Measurements from ENCODE around the gene NLRP1.
A peak's percentile ranks its signal among the peaks of the same experiment; 100 is the strongest.

The NLRP1 gene

DNA sequence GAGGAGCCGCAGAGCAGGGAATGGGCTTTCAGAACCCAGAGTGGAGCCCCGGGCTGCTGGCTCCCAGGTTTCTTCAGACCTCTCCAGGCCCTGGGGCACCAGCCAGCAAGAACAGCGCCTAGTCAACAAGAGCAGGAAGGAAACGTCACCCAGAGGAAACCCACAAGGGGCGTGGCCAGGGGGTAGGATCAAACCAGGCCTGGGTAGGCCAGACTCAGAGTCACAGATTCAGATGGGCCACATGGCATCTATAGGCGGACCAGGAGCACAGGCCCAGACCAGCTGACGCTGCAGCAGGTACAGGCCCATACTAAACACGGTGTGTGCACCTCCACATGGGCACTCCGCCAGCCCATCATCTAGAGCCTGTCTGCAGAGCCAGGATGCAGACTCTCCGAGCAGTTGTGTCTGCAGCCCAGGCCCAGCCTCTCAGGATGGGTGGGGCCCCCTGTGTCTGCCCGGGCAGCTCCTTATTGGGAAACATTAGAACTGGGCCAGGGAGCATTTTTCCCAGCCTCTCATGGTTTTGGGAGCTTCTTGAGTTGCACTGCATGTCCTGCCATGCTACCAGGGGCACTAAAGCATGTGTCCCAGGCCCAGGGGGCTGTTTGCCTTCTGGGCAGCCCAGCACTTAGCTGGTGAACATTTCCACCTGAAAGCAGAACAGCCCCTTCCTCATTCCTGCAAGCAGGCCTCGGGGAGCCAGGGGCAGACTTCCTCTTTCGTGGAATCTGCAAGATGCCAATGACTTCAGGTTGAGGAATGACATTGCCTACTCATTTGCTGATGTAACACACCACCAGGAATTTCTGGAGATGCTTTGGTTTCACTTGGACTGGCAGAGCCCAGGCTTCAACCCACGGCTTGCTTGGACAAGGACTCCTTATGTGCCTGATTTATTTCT is at the start of gene NLRP1:
NLRP1 (minus strand) TSS at position 127 of the 904 bp plus-strand sequence. CDS start 552 bp downstream, outside the sequence.
- DNase-seq: peak; percentile 96

DNA sequence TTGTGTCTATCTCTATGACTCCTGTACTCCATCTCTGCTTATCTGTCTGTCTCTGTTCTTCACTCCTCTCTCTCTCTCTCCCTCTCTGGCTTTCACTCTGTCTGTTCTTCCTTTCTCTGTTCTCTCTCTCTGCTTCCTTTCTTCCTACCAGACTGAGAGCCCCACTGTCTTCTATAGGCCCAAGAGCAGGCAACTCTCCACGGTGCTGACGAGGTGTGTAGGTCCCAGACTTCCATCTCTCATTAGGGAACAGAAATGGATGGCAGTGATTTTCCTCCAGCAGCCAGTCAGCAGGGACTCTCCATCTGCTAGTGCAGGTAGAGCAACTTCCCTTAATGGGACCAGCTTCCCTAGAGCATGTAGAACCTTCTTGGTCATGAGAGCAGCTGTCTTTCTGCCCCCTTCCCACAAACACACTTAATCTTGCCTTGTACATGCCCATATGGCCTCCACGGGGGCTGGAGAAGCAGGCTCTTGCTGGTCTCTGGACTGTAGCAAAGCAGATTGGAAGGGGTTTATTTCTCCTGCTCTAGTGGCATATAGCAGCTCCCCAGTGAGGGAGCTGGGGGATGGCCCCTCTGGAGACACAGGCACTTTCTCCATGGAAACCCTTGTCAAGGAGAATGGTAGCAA is 47.8 kb upstream of the NLRP1 start:
- no peak for DNase-seq

DNA sequence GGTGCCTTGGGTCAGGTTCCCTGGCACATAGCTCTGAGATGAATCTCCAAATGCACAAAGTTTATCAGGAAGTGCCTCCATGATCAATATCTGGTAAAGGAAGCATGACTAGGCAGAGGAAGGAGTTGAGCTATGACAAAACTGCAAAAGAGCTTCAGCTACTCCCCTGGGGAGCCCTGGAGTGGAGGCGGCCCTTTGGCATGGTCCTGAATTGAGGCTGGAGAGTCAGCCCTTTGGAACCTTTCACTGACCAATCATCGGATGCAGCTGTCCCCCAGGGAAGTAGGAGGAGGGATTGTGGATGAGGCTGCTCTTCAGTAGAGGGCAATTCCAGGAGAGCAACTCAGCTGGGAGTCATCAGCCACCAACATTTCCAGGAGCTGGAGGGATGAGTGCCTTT is 46.1 kb upstream of the NLRP1 start:
- DNase-seq: no peak

DNA sequence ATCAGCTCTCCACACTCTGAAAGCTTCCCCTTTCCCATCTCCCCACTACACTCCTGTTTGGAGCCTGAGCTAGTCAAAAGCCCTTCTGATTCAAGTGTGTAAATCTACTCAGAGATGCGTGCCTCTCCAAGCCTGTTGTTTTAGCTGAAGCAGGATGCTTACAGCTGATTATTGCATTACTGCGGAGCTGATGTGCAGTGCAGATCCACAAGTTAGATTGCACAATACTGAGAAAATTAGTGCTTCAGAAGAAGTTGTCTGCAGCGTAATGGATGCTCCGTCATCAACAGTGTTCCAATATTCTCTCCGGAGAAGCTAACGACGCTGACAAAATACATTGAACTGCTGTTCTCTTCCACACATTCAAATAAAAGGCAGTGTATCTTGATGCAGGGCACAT is 44.8 kb upstream of the NLRP1 start:
- no peak for DNase-seq

DNA sequence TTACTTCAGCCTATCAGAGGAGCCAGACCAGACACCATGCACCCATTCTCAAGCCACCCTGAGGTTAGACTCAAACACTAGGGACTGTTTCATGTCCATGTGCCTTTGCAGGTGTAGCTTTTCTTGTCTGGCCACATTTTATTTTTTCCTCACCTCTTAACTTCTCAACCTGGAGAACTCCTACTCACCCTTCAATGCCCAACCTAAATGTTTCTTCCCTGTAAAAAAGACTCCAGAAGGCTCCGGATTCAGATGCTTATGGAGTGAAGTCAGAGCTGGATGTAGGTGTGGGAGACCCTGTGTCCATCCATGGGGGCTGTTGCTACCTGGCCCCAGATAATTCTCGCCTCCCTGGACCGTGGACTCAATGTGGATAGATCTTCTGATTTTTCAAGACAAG is 44.0 kb upstream of the NLRP1 start:
- DNase-seq: no peak

DNA sequence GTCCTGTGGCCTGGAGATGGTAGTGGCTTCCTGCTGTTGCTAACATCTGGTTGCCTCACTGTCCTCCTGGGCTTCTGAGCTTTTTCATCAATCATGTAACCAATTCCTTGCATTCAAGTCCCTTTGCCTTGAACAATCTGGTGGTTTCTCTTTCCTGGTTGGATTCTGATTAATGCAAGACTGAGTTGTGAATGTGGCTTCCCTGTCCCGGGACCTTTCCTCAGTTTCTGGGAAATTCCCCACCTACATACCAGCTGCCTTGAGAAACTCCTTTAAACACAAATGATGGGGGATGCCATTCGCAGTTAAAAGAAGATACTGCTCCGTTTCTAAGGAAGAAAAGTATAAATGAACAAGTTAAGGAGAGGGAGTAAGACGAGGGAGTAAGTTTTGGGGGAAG is 39.9 kb upstream of the NLRP1 start:
- DNase-seq: no peak

DNA sequence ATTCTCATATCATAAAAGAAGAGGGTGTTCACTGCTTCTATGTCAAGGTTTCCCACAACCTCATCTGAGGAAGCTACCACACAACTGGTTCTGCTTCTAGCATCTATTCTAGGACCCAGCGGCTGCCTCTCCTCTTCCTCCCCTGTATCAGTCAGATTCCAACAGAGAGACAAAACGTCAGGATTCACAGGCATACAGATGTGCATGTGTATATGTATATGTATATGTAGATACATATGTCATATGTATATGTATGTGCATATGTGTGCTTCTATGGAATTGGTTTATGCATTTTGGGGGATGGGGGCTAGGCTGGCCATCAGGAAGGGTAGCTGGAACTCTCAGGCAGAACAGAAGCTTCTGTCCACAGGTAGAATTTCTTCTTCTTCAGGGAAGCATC is 37.4 kb upstream of the NLRP1 start:
- no peak for DNase-seq

DNA sequence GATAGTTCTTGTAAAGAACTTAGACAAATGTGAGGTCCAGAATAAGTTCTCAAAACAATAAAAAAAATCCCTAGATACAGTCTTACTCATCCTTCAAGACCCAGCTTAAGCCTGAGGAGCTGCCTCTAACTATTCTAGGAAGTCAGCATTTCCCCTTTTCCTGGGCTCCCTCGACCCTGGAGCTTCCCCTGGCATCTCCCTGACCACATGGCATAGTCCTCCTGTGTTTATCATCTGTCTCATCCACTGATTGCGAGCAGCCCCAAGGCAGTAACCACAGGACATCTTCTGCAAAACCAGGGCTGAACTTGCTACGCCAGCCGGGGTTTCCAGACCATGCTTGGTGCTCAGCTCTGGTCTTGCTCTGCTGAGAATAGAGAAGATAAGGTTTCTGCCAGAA is 36.7 kb upstream of the NLRP1 start:
- no peak for DNase-seq

DNA sequence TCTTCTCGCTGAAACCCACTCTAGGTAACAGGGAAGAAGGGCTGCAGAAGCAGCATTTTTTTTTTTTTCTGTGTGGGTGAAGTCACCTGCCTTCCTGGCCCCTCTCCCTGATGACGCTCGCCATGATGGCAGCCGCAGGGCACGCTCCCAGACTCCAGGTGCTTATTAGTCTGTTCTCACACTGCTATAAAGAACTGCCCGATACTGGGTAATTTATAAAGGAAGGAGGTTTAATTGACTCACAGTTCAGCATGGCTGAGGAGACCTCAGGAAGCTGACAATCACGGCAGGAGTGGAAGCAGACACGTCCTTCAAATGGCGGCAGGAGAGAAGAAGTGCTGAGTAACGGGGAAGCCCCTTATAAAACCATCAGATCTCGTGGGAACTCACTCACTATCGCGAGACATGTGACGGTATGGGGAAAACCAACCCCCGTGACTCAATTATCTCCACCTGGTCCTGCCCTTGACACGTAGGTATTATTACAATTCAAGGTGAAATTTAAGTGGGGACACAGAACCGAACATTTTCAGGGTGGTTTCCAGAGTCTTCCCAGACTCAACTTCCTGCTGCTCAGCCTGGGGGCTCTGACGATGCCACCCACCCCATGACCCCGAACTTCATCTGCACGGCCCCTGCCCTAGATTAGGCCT is 34.9 kb upstream of the NLRP1 start:
- no peak for DNase-seq

DNA sequence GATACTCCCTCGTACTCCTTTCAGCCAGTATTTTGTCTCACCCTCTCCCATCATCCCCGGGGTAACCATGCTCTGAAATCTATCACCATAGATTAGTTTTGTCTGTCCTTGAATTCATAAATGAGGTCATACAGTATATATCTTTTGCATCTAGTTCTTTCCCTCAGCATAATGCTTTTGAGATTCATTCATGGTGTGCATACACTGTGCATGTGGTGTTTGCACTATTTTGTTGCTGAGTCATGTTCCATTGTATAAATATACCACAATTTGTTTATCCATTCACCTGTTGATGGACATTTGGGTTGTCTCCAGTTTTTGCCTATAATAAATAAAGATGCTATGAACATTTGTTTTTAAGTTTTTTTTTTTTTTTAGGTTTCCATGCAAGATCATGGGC is 34.2 kb upstream of the NLRP1 start:
- no peak for DNase-seq

DNA sequence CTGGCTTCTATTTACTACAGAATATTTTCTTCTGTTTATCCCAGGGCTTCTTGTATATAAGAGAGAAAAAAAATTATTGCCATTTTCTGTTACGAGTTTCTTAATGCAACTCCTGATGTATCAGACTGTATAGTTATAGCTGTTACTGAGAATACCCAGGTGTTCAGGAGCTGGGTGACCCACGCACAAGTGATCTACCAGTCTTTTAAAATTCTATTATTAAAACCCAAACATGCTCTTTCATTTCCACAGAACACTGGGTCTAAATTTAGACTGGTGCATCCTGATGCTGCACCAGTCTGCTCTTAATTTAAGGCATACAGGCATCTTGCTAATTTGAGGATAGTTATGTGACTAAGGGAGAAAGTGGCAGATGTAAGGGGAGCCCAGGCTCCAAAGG is 31.2 kb upstream of the NLRP1 start:
- DNase-seq: no peak

DNA sequence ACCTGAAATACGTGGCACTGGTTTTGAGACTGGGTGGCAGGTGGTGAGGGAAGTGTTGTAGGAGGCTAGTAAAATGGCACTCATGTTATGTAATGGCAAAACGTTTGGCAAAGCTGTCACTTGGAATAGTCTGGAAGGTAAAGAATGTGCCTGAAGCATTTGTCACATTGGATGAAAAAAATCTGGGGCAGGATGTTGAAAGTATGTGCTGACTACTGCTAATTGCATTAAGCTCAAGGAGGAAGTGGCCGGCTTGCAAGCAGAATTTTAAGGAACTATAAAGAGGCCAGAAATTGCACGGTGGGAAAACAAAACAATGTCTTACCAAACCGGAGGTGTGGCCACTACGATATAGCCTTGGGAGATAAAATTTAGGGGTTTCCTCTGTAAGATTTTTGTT is 26.6 kb upstream of the NLRP1 start:
- peak; percentile 3 for DNase-seq

DNA sequence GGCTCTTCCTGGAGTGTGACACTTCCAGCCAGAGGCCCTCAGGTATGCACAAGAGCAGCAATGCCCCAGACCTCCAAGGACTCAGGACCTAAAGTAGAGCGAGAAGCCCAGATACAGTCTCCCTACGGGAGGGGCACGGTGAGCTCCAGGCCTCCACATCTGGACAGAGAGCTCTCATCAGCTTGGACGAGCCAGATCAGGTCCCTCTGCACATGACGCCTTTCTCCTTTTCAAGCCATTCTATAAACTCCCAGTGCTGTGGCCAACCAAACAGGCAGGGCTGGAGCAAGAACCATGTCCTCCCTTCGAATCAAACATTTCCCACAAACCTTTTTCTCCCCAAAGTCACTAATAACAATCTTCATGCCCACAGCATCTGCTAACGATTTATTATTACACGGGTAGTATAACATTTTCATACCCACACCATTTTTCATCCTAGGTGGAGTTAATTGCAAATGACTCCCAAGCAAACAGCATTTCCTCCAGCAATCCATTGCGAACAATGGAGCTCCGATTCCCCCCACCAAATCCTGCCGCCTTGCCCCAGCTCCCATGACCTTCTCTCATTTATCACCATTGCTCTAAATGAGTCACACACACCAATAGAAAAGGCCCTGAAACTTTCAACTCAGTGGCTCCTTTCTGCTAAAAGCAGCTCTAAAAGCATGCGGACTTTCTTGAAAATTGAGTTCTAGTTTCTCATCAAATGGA is 24.2 kb upstream of the NLRP1 start:
- no peak for DNase-seq

DNA sequence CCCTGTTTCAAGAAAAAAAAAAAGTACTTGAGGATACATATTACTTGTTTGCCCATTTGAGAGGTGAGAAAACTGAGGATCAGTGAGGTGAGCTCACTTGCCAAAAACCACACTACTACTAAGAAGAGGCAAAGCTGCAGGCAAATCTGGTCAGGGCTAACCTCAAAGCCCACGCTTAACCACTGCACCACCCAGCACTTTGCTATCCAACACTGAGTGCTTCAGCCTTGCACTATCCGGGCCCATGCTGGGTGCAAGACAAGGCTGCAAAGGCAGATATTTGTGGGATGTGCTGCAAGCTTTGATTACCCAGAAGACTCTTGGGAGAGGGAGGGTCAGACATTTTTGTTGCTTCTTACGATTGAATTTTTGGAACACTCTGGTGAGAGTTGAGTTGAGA is 23.6 kb upstream of the NLRP1 start:
- DNase-seq: no peak

DNA sequence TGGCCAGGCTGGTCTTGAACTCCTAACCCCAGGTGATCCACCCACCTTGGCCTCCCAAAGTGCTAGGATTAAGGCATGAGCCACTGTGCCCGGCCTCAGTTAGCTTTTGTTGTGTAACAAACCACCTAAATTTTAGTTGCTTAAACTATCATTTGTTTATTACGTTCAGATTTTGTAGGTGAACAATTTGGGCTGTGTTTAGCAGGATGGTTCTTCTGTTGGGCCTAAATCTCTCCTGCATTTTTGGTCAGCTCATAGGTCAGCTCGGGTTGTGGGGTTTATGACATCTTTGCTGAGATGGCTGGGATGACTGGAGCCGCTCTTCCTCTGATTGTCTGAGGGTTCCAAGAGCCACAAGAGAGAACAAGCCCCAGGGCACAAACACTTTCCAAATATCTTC is 21.1 kb upstream of the NLRP1 start:
- DNase-seq: no peak

DNA sequence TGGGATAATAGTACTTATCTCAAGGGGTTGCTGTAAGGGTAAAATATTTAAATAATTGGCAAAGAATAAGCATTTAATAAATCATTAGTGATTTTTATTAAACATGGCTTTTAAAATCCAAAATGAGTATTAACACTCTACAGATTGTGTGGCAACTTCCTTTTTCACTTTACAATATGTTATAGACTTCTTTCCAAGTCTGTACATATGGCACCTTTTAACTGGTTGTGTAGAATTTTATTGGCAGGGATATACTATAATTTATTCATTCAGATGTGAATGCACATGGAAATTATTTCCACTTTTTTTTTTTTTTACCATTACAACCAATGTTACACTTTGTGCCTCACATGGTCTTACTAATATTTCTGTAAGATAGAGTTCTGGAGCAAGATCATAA is 15.7 kb upstream of the NLRP1 start:
- no peak for DNase-seq

DNA sequence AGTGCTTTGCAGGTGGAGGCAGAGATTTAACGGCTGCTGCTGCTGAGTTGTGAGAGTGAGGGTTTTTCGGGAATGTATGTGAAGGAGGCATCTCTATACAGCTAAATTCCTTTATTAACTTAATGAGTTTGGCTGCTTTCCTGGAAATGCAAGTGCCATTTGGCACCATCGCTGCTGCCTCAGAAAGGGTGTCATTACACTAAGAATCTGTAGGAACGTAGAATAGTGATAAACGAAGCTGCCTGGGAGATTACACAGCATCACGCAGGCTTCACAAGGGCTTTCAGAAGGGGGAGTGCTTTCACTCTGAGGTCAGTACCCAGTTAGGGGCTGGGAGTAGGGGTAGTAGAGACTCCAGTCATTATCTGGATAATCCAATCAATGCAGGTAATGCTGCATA is 14.1 kb upstream of the NLRP1 start:
- no peak for DNase-seq

DNA sequence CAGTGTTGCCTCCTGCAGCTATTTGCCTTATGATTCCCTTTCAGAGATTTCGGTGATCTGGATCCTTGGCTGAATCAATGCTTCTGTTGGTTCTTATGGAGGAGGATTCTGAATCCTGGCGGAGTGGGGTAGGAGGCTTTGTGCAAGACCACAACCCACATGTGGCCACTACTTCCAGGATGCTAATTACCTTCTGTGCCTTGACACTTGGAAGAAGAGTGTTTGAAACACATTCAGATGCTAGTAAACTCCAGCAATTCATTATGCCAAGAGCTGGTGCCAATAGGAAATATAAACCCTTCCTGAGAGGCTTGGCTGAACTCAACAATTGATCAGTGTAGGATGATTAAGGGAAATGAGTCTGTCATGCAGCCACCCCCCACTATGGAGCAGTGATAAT is 12.1 kb upstream of the NLRP1 start:
- no peak for DNase-seq

DNA sequence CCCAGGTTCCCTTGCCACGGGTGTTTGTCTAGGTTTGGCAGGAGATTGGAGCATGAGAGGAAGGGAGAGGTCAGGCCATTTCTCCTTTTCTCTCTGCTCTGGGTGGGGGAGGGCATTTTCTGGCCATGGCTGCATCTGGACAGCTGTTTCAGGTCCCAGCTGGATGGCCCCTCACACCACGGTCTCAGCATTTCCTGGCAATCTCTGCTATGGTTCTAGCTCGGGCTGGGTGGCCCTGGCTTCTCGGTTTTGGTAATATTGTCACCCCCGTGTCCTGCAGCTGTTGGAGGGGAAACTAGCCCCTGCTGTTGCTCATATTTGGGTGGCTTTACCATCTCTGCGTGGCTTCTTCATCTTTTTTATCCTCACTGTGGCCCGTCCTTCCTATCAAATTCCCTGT is 11.5 kb upstream of the NLRP1 start:
- DNase-seq: no peak

DNA sequence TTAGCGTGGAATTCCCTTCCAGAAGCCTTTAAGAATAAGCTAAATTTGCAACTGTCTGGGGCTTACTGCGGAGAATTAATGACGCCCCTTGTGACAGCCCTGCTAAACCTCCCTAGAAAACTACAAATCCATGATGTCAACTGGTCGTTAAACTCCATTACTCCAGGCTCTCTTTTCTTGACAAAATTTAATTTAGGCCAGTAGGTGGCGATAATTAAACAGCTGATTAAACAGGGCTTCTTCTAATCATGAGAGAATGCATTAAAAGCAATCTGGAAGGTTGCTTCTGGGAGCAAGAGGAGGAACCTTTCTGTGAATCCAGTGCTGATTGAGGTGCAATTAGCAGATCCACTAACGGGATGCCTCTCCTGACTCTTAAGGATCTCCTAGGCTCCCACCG is 8.1 kb upstream of the NLRP1 start:
- DNase-seq: peak; percentile 66

DNA sequence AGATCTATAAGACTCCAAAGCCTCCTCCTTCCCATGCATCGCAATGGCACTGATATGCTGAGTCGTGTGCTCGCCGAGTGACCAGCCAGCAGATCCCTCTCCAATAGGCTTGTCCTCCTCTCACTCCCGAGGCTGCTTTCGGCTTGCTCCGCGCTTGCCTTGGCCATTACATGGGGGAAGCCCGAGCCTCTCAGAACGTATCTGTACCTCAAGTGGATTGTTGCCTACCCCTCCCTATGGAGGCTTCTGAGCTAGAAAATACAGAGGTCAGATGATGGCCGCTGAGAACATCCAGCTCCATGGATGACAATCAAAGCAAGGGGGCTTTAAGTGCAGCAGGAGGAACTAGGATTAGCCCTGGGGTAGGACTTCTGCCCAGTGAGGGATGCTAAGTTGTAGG is 7.7 kb upstream of the NLRP1 start:
- DNase-seq: no peak

DNA sequence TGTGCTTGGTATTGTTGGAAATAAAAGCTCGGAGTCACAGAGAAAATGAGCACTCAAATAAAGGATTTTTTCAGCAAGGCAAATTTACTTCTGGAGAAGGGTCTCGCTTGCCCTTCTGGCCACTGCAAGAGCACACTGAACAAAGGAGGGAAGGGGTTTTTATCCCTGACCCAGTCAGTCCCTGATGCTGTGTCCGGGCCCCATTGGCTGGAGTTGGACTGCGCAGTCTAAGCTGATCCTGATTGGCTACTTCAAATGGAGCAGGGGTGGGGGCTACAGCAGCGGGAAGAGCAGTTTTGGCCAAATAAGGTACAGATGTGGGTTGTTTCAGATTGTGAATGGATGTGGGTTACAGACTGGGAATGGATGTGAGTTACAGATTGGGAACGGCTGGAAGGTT is 4.3 kb upstream of the NLRP1 start:
- DNase-seq: no peak

DNA sequence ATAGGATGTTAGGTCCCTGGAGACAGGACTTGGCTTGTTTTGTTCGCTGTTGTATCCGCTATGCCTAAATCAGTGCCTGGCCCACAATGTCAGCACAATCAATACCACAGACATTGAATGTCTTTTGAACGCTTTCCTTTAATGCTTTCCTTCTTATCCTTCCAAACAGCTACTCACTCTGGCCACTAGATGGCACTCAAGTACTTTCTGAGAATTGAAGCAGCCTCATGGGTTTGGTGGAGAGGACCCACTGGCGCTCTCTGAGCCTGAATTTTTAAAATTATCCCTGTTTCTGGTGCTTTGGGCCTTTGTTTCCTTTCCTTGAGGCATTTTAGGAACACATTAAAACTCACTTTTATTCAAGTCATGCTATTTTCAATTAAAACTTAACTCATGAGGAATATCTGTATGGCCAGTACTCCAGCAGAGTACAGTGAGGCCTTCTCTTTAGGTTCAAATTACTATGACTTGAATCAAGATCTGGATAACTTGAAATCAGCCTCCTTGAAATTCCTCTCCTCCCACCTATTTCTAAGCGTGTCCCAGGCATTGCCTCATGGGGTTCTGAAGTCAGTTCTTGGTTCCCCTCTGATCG is 3.2 kb upstream of the NLRP1 start:
- DNase-seq: peak; percentile 83
